Stimulated activated CD4-positive, alpha-beta T cell treated with anti-CD3 and anti-CD28 coated beads, TNF-alpha, amount 100 ng/mL, for 4 hours (primary cell): ENCODE results near the gene SMAD3.
"Not testable (repeated sequence)": the region's sequence is repeated elsewhere in the genome, so short reads cannot be mapped to it uniquely, and the experiment has no call there.

ENCODE experiments used
- DNase-seq, 3 experiments: peaks; one replicate each; pipeline ENCODE4 v3.0.0-alpha.2; 2020; ENCODE audit warnings: low read depth in 3 of 3

The SMAD3 gene

GRCh38 chr15:67109141-67110034 lies 44.0 kb downstream of the SMAD3 start:
- DNase-seq: no peak

GRCh38 chr15:67110361-67110781 lies 45.0 kb downstream of the SMAD3 start:
- no peak for DNase-seq

DNA sequence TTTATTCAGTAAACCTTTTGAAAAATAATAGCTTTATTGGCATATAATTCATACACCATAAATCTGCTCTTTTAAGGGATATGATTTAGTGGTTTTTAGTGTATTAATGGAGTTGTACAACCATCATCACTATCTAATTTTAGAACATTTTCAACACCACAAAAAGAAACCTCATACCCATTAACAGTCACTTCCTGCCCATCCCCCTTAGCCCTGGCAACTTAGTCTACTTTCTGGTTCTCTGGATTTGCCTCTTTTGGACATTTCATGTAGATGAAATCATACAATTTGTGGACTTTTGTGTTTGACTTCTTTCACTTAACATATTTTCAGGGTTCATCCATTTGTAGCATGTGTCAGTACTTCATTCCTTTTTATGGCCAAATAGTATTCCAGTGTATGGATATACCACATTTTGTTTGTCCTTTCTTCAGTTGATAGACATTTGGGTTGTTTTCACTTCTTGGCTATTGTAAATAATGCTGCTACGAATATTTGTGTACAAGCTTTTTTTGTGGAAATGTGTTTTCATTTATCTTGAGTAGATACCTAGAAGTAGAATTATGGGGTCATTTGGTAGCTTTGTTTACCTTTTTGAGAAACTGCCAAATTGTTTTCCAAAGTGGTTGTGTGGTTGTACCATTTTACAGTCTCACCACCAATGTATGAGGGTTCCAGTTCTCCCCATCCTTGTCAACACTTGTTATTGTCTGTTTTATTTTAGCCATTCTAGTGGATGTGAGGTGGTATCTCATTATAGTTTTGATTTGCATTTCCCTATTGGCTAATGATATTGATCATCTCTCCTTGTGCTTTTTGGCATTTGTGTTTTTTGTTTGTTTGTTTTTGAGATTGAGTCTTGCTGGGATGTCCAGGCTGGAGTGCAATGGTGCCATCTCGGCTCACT lies 45.8 kb downstream of the SMAD3 start:
- no peak for DNase-seq

GRCh38 chr15:67114046-67114445 lies 48.6 kb downstream of the SMAD3 start:
- no peak for DNase-seq

- no peak for DNase-seq
Measured at GRCh38 chr15:67114846-67115585, 49.6 kb downstream of the SMAD3 start.

DNA sequence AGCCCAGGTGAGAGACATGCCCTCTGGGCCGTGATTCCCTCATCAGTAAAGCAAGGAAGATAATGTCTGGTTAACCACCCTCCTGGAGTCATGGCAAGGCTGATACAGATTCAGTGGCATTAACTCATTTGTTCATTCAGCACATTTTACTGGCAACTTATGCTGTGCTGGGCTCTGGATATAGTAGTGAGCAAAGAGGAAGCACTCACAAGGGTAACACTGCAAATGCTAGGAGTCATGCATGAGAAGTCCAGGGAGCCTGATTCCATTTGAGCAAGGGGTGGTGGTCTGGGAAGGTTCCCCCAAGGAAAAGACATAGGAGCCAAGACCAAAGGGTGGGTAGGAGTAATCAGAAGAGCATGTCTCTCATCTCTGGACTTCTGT lies 50.2 kb downstream of the SMAD3 start:
- no peak for DNase-seq

GRCh38 chr15:67116742-67117141 lies 51.3 kb downstream of the SMAD3 start:
- no peak for DNase-seq

DNA sequence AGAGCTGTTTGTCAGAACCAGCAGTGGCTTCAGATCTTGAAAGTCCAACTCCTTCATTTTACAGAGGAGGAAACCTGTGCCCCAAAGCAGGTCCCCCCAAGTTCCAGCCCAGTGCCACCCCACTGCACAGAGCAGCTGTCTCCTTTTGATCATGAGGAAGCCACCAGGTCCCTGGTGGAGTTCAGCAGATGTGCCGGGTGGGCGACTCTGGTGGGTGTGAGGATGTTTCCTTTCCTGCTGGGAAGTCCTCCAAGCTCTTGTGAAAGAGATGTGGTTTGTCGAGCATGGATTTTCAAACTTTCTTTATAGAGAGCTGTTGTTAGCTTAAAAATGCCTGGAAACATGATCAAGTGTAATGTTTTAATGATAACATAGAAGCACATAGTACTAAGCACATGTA lies 52.0 kb downstream of the SMAD3 start:
- no peak for DNase-seq

DNA sequence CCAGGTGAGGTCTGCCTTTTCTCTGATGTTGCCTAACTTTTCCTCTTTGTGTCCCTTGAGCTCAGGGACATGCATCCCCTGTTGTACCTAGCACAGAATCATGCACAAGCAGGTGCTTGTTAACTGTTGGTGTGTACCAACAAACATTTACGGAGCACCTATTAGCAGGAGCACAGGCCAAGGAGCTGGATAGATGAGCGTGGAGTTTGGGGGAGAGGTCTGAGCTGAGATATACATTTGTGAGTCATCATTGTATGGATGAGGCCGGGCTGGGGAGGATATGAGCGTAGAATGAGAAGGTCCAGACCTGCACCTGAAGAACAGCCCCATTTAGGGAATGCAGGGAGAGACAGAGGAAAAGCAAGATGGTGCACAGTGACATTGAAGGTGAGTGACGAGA lies 53.4 kb downstream of the SMAD3 start:
- DNase-seq: no peak

- no peak for DNase-seq
Measured at GRCh38 chr15:67119238-67119846, 53.9 kb downstream of the SMAD3 start.

DNA sequence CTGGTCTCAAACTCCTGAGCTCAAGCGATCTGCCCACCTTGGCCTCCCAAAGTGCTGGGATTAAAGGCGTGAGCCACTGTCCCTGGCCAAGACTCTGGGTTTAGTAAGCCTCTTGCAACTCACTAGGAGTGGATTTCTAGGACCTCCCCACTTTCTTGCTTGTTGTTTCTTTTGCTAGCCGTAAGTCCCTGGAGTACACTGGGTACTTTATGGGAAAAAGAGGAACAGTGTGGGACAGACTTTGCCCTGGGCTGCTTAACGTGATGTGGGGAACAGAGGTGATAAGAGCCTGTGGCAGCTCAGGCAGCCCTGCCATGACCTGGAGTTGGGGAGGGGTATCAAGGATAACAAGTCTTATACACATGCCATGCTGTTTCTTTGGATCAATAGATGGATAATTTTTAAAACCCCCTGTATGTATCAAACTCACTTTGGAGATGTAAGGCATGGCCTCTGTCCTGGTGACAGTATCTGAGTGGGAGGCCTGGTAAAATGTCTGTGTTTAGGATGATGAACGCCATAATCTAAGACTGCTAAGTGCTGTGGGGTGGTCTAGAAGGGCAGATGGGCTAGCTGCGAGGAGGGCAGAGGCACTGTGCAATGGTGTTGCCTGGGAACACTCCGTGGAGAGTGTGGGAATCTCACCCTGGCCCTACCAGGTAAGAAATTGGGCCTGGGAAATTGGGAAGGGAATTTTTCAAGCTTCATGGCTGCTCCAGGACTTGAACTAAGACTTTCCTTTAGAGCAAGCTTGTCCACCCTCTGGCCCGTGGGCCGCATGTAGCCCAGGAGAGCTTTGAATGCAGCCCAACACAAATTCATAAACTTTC lies 54.8 kb downstream of the SMAD3 start:
- DNase-seq: no peak

DNA sequence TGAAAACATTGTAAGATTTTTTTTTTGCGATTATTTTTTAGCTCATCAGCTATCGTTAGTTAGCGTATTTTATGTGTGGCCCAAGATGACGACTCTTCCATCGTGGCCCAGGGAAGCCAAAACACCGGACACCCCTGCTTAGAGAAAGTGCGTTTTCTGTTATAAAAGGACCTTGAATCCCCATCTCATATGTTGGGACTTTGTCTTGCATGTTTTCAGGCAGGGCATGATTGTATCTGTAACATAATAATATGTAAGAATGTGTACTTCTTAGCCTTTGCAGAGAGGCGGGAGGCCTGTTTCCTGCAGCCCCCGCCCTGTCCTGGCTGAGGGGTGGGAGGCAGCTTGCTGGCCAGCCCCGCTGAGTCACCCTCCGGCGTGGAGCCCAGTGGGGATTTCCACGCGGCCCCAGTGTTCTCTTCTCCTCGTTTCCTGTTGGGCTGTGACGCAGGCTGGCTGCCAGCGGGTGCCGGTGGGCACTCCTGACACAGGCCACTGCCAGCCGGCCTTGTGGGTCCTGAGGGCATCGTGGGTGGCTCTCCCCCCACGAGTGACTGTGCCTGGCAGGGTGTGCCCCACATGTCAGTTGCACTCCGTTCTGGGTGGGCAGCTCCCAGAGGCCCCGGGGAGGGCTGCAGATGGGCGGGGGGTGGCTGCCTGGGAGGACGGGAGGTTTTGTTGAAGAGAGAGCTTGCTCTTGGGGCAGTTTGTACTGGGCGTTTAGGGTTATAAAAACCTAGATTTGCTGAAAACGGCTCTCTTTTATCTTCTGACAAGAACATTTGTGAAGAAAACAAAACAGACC lies 55.6 kb downstream of the SMAD3 start:
- peak; percentile 74 to 80 (median 78) for DNase-seq

GRCh38 chr15:67121644-67122605 lies 56.5 kb downstream of the SMAD3 start:
- DNase-seq: no peak

DNA sequence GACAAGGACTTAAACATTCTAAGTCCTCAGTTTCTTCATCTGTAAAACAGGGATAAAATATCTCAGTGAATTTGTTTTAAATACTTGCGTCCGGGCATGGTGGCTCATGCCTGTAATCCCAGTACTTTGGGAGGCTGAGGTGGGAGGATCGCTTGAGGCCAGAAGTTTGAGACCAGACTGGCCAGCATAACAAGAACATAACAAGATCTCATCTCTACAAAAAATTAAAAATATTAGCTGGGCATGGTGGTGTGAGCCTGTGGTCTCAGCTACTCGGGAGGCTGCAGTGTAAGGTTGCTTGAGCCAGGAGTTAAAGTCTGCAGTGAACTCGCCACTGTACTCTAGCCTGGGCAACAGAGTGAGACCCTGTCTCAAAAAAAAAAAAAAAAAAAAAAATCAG lies 57.4 kb downstream of the SMAD3 start:
- not testable (repeated sequence) for DNase-seq

- DNase-seq: not testable (repeated sequence)
Measured at GRCh38 chr15:67123291-67123690, 57.9 kb downstream of the SMAD3 start.

DNA sequence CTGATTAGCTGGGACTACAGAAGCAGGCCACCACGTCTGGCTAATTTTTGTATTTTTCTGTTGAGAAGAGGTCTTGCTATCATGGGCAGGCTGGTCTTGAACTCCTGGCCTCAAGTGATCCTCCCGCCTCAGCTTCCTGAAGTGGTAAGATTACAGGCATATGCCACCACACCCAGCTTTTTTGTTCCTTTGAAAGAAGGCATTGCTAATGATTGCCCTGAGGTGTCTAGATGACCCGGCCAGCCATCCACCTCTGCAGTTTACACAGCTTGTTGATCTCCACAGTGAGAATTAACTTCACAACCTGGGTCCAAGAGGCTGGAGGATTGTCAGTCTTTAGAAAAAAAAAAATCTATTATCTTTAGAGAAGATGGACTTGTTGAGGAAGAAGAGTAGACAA lies 58.7 kb downstream of the SMAD3 start:
- DNase-seq: no peak

DNA sequence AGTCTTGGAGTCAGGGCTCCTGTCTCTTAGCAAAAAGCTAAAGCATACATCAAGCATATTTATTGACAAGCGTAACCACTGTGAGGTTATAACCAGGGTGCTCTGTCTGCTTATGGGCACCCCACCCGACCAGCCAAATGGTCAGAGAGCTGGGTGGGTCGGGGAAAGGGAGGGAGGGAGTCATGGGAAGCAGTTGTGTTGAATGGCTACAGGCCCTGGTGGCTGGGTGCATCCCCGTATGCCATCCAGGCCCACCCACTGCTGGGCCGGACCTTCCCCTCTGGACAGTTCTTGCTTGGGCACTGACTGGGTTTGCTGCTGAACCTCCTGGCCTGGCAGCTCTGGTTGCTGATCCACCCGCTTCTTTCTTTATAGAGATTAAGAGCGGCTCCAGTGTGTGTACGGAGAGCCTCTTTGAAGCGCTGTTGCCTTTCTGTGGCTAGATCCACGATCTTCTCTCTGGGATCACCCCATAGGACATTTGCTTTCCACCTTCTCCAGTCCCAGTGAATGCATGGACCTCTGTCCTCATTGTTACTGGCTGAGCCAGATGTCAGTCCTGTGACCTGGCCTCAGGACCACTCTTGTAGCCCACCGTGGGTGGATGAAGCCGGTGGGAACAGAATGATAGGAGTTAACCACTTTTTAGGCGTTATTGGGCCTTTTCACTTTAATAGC lies 59.6 kb downstream of the SMAD3 start:
- no peak for DNase-seq
